Stomach (tissue), 9 donors: Measurements from ENCODE around the gene MS4A4E. TPM values are rescaled to one million over a fixed set of nuclear protein-coding genes. Genes with fewer than 3 reads are reported as not detected.
A peak's percentile ranks its signal among the peaks of the same experiment; 100 is the strongest.

Experiments used
- DNase-seq, 2 donors: peaks; one replicate each; pipeline versions ENCODE4 v3.0.0 to v3.0.0-alpha.2; 2013 to 2019
- H3K27ac ChIP-seq, 5 donors: fragments of 200-600 bp in 4 of 5; sonication (generic) in 4 of 5; one replicate each; pipeline ENCODE4 v1.5.1; 2013 to 2019; ENCODE audit warnings: mild to moderate bottlenecking in 1 of 5, moderate library complexity in 1 of 5
- H3K27me3 ChIP-seq, 3 donors: fragments of 200-600 bp; sonication (generic); one replicate each; pipeline ENCODE4 v1.5.1; 2017 to 2019; ENCODE audit warnings: mixed run types in 1 of 3
- H3K36me3 ChIP-seq, 4 donors: fragments of 200-600 bp; sonication (generic); 1 replicate in 3 of 4; 2 replicates in 1 of 4; pipeline ENCODE4 v1.5.1; 2016 to 2019
- H3K4me1 ChIP-seq, 4 donors: fragments of 200-600 bp; sonication (generic); one replicate each; pipeline ENCODE4 v1.5.1; 2016 to 2019
- H3K4me3 ChIP-seq, 4 donors: fragments of 200-600 bp; sonication (generic) in 3 of 4; one replicate each; pipeline ENCODE4 v1.5.1; 2016 to 2019; ENCODE audit warnings: mild to moderate bottlenecking in 1 of 4
- H3K9me3 ChIP-seq, 4 donors: fragments of 200-600 bp; sonication (generic); one replicate each; pipeline ENCODE4 v1.5.1; 2016 to 2019
- EP300 ChIP-seq: sonication (generic); formaldehyde crosslinking; IDR thresholded peaks from one replicate; pipeline ENCODE4 v1.6.1; 2017; ENCODE audit warnings: antibody characterized with exemption
- POLR2A ChIP-seq, 4 donors: fragments of 450-650 bp; IDR thresholded peaks; one replicate each; pipeline ENCODE4 v1.6.1; 2016; ENCODE audit warnings: antibody characterized with exemption in 4 of 4, control low read depth in 2 of 4, mild to moderate bottlenecking in 1 of 4, moderate library complexity in 1 of 4
- POLR2AphosphoS5 ChIP-seq, 3 donors: sonication (generic); formaldehyde crosslinking; IDR thresholded peaks; one replicate each; pipeline ENCODE4 v1.6.1; 2016; ENCODE audit warnings: antibody characterized with exemption in 3 of 3
- WGBS, 5 donors: extraction: QIAGEN DNeasy Blood & Tissue Kit in 3 of 5; methylation state at CpG; one replicate each; pipeline versions ENCODE4 v1.1.5 to v1.1.7; 2013 to 2018; 5-methylcytosine and 5-hydroxymethylcytosine counted together
- intact Hi-C: fragments of 100-400 bp; cut with DNase I; formaldehyde crosslinking; loops from one replicate; pipeline ENCODE4 v1.15.1; 2023; ENCODE audit warnings: low total_unique reads
- polyA plus RNA-seq, 3 donors: library from polyadenylated mRNA; stranded (reverse); fragments of 200-250 nt; gene quantifications; one replicate each; pipeline ENCODE4 v1.2.3, GENCODE V29; 2013
- total RNA-seq, 5 donors: library from RNA; depleted of rRNA; stranded (reverse); fragments of >200 nt; gene quantifications; one replicate each; pipeline versions ENCODE4 v1.1.0 to v1.2.3, GENCODE V29; 2014 to 2016
- TF ChIP-seq, protein P1 (sequence below), 7 experiments: fragments of 450-650 bp in 4 of 7; fragments of 200-600 bp in 3 of 7; sonication (generic) in 3 of 7; IDR thresholded peaks; one replicate each; pipeline ENCODE4 v1.5.1; 2016 to 2019; ENCODE audit warnings: antibody characterized with exemption in 7 of 7, control low read depth in 2 of 7, mild to moderate bottlenecking in 1 of 7
- donor health status: healthy with polysubstance abuse.
- donor health status: Bipolar disorder and iron deficiency.
- donor health status: healthy.

The MS4A4E gene
- total and polyA plus RNA-seq, 8 donors = 0.25 to 16.2 (median 1.8) TPM; not detected in 2

DNA sequence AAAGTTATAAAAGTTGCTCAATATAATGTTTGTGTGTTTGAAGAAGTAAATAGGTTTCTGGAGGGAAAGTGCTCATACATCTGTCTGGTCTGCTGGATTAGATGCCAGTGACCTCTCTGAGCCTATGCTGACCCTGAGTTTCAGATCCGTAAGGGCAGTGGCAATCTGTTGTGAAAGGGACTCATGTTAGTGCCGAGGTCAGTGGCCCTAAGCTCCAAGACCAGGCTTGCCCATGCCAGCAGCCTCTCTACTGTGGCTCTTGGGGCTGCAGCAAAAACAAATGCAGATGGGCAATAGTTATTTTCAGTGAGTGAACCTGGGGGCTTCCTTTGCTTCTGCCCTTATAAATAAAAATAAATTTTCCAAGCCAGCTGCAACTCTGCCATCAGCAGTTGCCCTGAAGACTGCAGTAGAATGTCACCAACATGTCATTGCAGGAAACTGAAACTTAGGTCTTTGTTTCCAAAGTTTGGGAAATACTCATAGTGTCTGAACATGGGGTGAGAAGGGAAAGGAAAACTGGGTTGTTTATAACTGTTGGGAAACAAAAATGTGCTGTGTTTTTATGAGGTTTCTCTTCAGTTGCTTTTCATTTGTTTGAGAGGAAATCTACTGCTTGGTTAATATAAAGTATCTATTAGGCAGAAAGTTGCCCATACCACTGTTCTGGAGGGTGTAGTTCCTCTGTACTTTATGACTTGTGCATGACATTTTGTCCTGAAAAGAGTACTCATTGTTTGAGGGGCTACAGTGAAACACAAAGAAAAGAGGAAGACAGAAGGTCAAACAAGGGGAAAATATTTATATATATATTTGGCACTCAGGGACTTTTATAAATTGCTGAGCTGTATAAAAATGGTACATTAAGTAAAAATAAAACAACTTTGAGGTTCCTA, 9.5 kb upstream of the MS4A4E start:
- no peak for DNase-seq
- H3K9me3 ChIP-seq = peaks cover 0 to 15% (median 8%) of the 10 kb centered on the region in 4 donors
- intact Hi-C loops = no loop called here
- 47 to 69% (median 63%) methylated on average over 2 of the region's 2 CpGs for WGBS, 5 donors
- no peaks in the 10 kb centered on the region for H3K27me3 ChIP-seq
- H3K4me1 ChIP-seq = no peaks in the 10 kb centered on the region
- no peak overlapping the region for H3K27ac ChIP-seq
- TF ChIP-seq EP300 = no peak
- TF ChIP-seq, protein P1, sequence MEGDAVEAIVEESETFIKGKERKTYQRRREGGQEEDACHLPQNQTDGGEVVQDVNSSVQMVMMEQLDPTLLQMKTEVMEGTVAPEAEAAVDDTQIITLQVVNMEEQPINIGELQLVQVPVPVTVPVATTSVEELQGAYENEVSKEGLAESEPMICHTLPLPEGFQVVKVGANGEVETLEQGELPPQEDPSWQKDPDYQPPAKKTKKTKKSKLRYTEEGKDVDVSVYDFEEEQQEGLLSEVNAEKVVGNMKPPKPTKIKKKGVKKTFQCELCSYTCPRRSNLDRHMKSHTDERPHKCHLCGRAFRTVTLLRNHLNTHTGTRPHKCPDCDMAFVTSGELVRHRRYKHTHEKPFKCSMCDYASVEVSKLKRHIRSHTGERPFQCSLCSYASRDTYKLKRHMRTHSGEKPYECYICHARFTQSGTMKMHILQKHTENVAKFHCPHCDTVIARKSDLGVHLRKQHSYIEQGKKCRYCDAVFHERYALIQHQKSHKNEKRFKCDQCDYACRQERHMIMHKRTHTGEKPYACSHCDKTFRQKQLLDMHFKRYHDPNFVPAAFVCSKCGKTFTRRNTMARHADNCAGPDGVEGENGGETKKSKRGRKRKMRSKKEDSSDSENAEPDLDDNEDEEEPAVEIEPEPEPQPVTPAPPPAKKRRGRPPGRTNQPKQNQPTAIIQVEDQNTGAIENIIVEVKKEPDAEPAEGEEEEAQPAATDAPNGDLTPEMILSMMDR (IDR thresholded peaks at IDR 0.05) = no peak
- TF ChIP-seq POLR2A (IDR thresholded peaks at IDR 0.05) = no peak
- no peak for TF ChIP-seq POLR2AphosphoS5 (IDR thresholded peaks at IDR 0.05)
- no peak overlapping the region for H3K4me3 ChIP-seq
- H3K36me3 ChIP-seq = no peaks in the 10 kb centered on the region

GRCh38 chr11:60251485-60252212, 8.7 kb upstream of the MS4A4E start:
- Histone ChIP-seq H3K4me3 (no peak overlapping the region), H3K27me3 (no peaks in the 10 kb centered on the region), H3K36me3 (no peaks in the 10 kb centered on the region), H3K4me1 (no peaks in the 10 kb centered on the region), H3K27ac (no peak overlapping the region), H3K9me3 (peaks cover 0 to 15% (median 8%) of the 10 kb centered on the region in 4 donors)
- 33 to 58% (median 41%) methylated on average over 6 of the region's 6 CpGs for WGBS, 5 donors
- DNase-seq = peak in 1 of 2 donors; percentile 76
- intact Hi-C loops = no loop called here
- TF ChIP-seq POLR2A (IDR thresholded peaks at IDR 0.05) = no peak
- TF ChIP-seq, protein P1 (IDR thresholded peaks at IDR 0.05) = peak in 3 of 7 experiments; percentile 22 to 44 (median 28)

- WGBS, 5 donors = 81 to 92% (median 87%) methylated on average over 3 of the region's 3 CpGs
- Histone ChIP-seq H3K27me3 (no peaks in the 10 kb centered on the region), H3K4me1 (no peaks in the 10 kb centered on the region), H3K36me3 (no peaks in the 10 kb centered on the region), H3K9me3 (no peaks in the 10 kb centered on the region), H3K27ac (peak overlapping the region in 1 of 5 donors; percentile 6), H3K4me3 (no peak overlapping the region)
- DNase-seq = no peak
- intact Hi-C loops = no loop called here
- TF ChIP-seq EP300 (no peak), POLR2AphosphoS5 (IDR thresholded peaks at IDR 0.05) (no peak), POLR2A (IDR thresholded peaks at IDR 0.05) (no peak)
- TF ChIP-seq, protein P1 (IDR thresholded peaks at IDR 0.05) = no peak
Observed at GRCh38 chr11:60241786-60242185, 1.2 kb downstream of the MS4A4E start.

DNA sequence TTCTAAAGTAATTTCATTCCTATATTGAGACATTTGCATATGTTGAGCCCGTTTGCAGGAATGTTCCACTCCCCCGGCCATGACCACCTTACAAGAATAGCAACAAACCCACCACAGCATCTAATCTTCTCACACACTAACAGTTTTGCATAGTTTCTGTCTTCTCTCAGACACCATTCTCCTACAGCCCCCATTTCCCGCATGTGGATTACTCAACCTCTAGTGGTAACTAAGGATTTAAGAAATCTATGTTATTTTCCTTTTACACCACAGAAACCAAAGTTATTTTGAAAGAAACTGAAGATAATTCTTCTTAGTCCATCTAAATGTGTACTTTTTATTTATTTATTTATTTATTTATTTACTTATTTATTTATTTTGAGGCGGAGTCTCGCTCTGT, 2.3 kb downstream of the MS4A4E start:
- intact Hi-C loops = no loop called here

More for the DNA sequence above, 2.3 kb downstream of the MS4A4E start:
- H3K36me3 ChIP-seq = no peaks in the 10 kb centered on the region
- H3K4me3 ChIP-seq = no peak overlapping the region
- H3K9me3 ChIP-seq = no peaks in the 10 kb centered on the region
- 77 to 90% (median 85%) methylated on average over 5 of the region's 5 CpGs for WGBS, 5 donors
- DNase-seq = no peak
- H3K27me3 ChIP-seq = no peaks in the 10 kb centered on the region
- no peaks in the 10 kb centered on the region for H3K4me1 ChIP-seq
- TF ChIP-seq POLR2A (IDR thresholded peaks at IDR 0.05) (no peak), EP300 (no peak), POLR2AphosphoS5 (IDR thresholded peaks at IDR 0.05) (no peak)
- TF ChIP-seq, protein P1 (IDR thresholded peaks at IDR 0.05) = no peak
- no peak overlapping the region for H3K27ac ChIP-seq
